A673 (cell line): ENCODE measurements around the gene PCYT1A. TPM values are rescaled to one million over a fixed set of nuclear protein-coding genes. Genes with fewer than 3 reads are reported as not detected.

Experiments
- BruUV-seq: library from RNA; stranded (reverse); fragments of 400-500 nt; replicated peaks from 2 replicates; lab custom pipeline; 2021; lab: Mats Ljungman, UMichigan
- CTCF ChIA-PET: fragments of 300-600 bp; sonication (Branson Sonifier 250); formaldehyde crosslinking; loops from one replicate; lab custom pipeline; 2022; ENCODE audit warnings: antibody characterized with exemption; lab: Charles Lee
- POLR2A ChIA-PET: fragments of 300-600 bp; sonication (Branson Sonifier 250); formaldehyde crosslinking; loops from one replicate; lab custom pipeline; 2022; ENCODE audit warnings: antibody characterized with exemption; ENCODE audit not compliant: low non-redundant PET; lab: Charles Lee
- DNase-seq: peaks from one replicate; pipeline ENCODE4 v3.0.0-alpha.2; 2015; ENCODE audit warnings: low spot score
- H3K27ac ChIP-seq: fragments of 200-600 bp; sonication (generic); 2 replicates; pipeline ENCODE4 v1.5.1; 2016; ENCODE audit warnings: mixed run types, low read depth, mild to moderate bottlenecking, mixed read lengths, antibody characterized with exemption, low read length; ENCODE audit not compliant: poor library complexity, severe bottlenecking
- H3K27me3 ChIP-seq: fragments of 200-600 bp; sonication (generic); replicated peaks from 2 replicates; pipeline ENCODE4 v1.6.1; 2017; ENCODE audit warnings: mixed run types, low read depth, mild to moderate bottlenecking, mixed read lengths, antibody characterized with exemption, low read length; ENCODE audit not compliant: insufficient read depth, poor library complexity
- H3K36me3 ChIP-seq: fragments of 200-600 bp; sonication (generic); 2 replicates; pipeline ENCODE4 v1.6.1; 2016; ENCODE audit warnings: mixed run types, mild to moderate bottlenecking, mixed read lengths, antibody characterized with exemption, low read length; ENCODE audit not compliant: insufficient read depth, poor library complexity, severe bottlenecking
- H3K4me1 ChIP-seq: fragments of 200-600 bp; sonication (generic); 2 replicates; pipeline ENCODE4 v1.6.1; 2017; ENCODE audit warnings: mixed run types, mild to moderate bottlenecking, mixed read lengths, antibody characterized with exemption, low read length; ENCODE audit not compliant: insufficient read depth, poor library complexity, severe bottlenecking
- H3K4me3 ChIP-seq: fragments of 200-600 bp; sonication (generic); 2 replicates; pipeline ENCODE4 v1.5.1; 2016; ENCODE audit warnings: low read depth, mixed run types, mild to moderate bottlenecking, mixed read lengths, low read length; ENCODE audit not compliant: poor library complexity, severe bottlenecking
- H3K9me3 ChIP-seq: fragments of 200-600 bp; sonication (generic); 2 replicates; pipeline ENCODE4 v1.6.1; 2016; ENCODE audit warnings: mixed run types, low read depth, mild to moderate bottlenecking, mixed read lengths, antibody characterized with exemption, low read length; ENCODE audit not compliant: poor library complexity, severe bottlenecking
- CTCF ChIP-seq: fragments of 300-800, 200-600 bp; sonication (generic); conservative IDR thresholded peaks from 2 replicates; pipeline ENCODE4 v1.5.1; 2017; ENCODE audit warnings: low read depth, mild to moderate bottlenecking, antibody characterized with exemption, low read length, moderate library complexity, mixed read lengths
- EZH2 ChIP-seq: fragments of 200-600 bp; sonication (generic); IDR thresholded peaks from 2 replicates; pipeline ENCODE4 v1.6.1; 2017; ENCODE audit warnings: borderline replicate concordance, low read depth, mild to moderate bottlenecking, mixed read lengths, antibody characterized with exemption, low read length; ENCODE audit not compliant: poor library complexity, severe bottlenecking
- intact Hi-C: fragments of 100-400 bp; cut with micrococcal nuclease; formaldehyde crosslinking; loops from one replicate; pipeline ENCODE4 v1.10.0; 2022; ENCODE audit not compliant: unreplicated experiment
- total RNA-seq: library from RNA; stranded (reverse); gene quantifications from 2 replicates; pipeline ENCODE4 v1.2.3, GENCODE V29; 2021

Gene PCYT1A
- total RNA-seq, 1 experiment from 2014 or later: 62.3 TPM

- no TSS peak for BruUV-seq
- no peak overlapping the region for H3K4me3 ChIP-seq
- H3K36me3 ChIP-seq: no peaks in the 10 kb centered on the region
- DNase-seq: no peak
- CTCF ChIA-PET: no interaction called here
- no peaks in the 10 kb centered on the region for H3K9me3 ChIP-seq
- intact Hi-C loops: no loop called here
- POLR2A ChIA-PET: no interaction called here
- no peaks in the 10 kb centered on the region for H3K27me3 ChIP-seq
- H3K4me1 ChIP-seq: peaks cover 6% of the 10 kb centered on the region
- TF ChIP-seq EZH2 (no peak), CTCF (no peak)
- no peak overlapping the region for H3K27ac ChIP-seq
These were observed 64.5 kb downstream of the PCYT1A start for GRCh38 chr3:196222876-196223595.

- H3K4me1 ChIP-seq: peaks cover 6% of the 10 kb centered on the region
- no peaks in the 10 kb centered on the region for H3K36me3 ChIP-seq
- DNase-seq: no peak
- TF ChIP-seq CTCF (no peak), EZH2 (no peak)
- ChIA-PET CTCF (interaction anchor here (0.5 kb wide), 1 partner anchor 1077 kb away, joined by 8 read pairs; no protein-coding TSS in a partner anchor), POLR2A (interaction anchor here (0.7 kb wide), 1 partner anchor 24 kb away, joined by 3 read pairs; no protein-coding TSS in a partner anchor)
- no TSS peak for BruUV-seq
- no peaks in the 10 kb centered on the region for H3K9me3 ChIP-seq
- H3K27ac ChIP-seq: no peak overlapping the region
- H3K27me3 ChIP-seq: no peaks in the 10 kb centered on the region
- H3K4me3 ChIP-seq: no peak overlapping the region
- intact Hi-C loops: no loop called here
These were observed 66.5 kb downstream of the PCYT1A start for GRCh38 chr3:196220991-196221390.

- H3K27me3 ChIP-seq: no peaks in the 10 kb centered on the region
- H3K4me1 ChIP-seq: peaks cover 6% of the 10 kb centered on the region
- TF ChIP-seq CTCF: no peak
- TF ChIP-seq EZH2: no peak
- no TSS peak for BruUV-seq
- H3K36me3 ChIP-seq: no peaks in the 10 kb centered on the region
- no peak overlapping the region for H3K27ac ChIP-seq
- ChIA-PET CTCF (no interaction called here), POLR2A (no interaction called here)
- intact Hi-C loops: no loop called here
- H3K9me3 ChIP-seq: no peaks in the 10 kb centered on the region
- no peak overlapping the region for H3K4me3 ChIP-seq
- DNase-seq: no peak
These were observed 66.9 kb downstream of the PCYT1A start for GRCh38 chr3:196220587-196220986.
